ENCODE measurements around the gene MZF1. TPM values are rescaled to one million over a fixed set of nuclear protein-coding genes. Genes with fewer than 3 reads are reported as not detected.

MZF1 gene
- polyA plus RNA-seq, 1 donor = 39.0 TPM

DNA sequence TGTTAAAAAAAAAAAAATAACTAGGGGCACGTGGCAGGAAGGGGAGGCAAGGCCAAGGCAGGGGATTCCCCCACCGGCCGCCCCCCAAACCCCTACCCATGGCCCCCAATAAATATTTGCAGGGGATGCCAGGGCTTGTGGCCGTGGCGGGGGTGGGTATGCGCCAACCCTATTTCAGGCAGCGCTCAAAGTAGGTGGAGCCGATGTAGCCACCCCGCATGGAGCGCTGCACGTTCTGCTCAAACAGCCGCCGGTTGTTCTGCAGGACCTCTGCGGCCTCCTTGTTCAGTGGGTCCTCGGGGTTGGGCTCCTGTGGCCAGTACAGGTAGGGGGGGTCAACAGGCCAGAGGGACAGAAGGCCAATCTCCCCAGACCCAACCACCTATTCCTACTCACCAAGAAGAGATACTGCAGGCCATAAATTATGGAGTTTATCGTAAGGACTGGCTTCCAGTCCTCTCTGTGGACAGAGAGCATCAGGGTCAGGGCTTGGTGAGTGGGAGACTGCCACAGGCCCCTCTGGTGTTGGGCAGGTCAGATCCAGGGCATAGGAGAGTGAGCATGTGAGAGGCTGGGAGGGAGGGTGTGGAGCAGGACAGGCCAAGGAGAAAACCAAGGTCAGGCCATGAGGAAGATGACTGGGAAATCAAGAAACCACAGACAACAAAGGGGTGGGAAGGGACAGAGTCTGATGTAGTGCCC, 17.1 kb downstream of the MZF1 start:
- H3K4me3 ChIP-seq (ENCODE audit: low read length) = no peak overlapping the region
- no peak overlapping the region for H3K27ac ChIP-seq (ENCODE audit: low read length)
- no peaks in the 10 kb centered on the region for H3K9me3 ChIP-seq (ENCODE audit: control insufficient read depth, low read depth, low read length)
- H3K27me3 ChIP-seq (ENCODE audit: control insufficient read depth, insufficient read depth, low read length) = peaks cover 2% of the 10 kb centered on the region
- WGBS (ENCODE audit: insufficient coverage, low lambda C conversion rate) = no CpG with 5 or more reads among the region's 16 CpGs
- H3K36me3 ChIP-seq (ENCODE audit: control insufficient read depth, insufficient read depth, low read length) = peaks cover 44% of the 10 kb centered on the region
- H3K4me1 ChIP-seq (ENCODE audit: control insufficient read depth, insufficient read depth, low read length) = peaks cover 40% of the 10 kb centered on the region
- no peak for DNase-seq

GRCh38 chr19:58555369-58555885, 17.7 kb downstream of the MZF1 start:
- WGBS (ENCODE audit: insufficient coverage, low lambda C conversion rate) = no CpG with 5 or more reads among the region's 4 CpGs
- DNase-seq = no peak
- Histone ChIP-seq H3K4me1 (ENCODE audit: control insufficient read depth, insufficient read depth, low read length) (peaks cover 40% of the 10 kb centered on the region), H3K27ac (ENCODE audit: low read length) (peak overlapping the region; percentile 91), H3K27me3 (ENCODE audit: control insufficient read depth, insufficient read depth, low read length) (no peaks in the 10 kb centered on the region), H3K9me3 (ENCODE audit: control insufficient read depth, low read depth, low read length) (no peaks in the 10 kb centered on the region), H3K4me3 (ENCODE audit: low read length) (peak overlapping the region; percentile 77), H3K36me3 (ENCODE audit: control insufficient read depth, insufficient read depth, low read length) (peaks cover 51% of the 10 kb centered on the region)

- peak within 1 kb of the TSS; percentile 91 for H3K27ac ChIP-seq (ENCODE audit: low read length)
- H3K27me3 ChIP-seq (ENCODE audit: control insufficient read depth, insufficient read depth, low read length) = no peaks in the 10 kb centered on the region
- H3K9me3 ChIP-seq (ENCODE audit: control insufficient read depth, low read depth, low read length) = no peaks in the 10 kb centered on the region
- no CpG with 5 or more reads among the region's 69 CpGs for WGBS (ENCODE audit: insufficient coverage, low lambda C conversion rate)
- H3K4me3 ChIP-seq (ENCODE audit: low read length) = peak within 1 kb of the TSS; percentile 77
- peak; percentile 98 for DNase-seq
- peaks cover 33% of the 10 kb centered on the region for H3K4me1 ChIP-seq (ENCODE audit: control insufficient read depth, insufficient read depth, low read length)
- peaks cover 58% of the 10 kb centered on the region for H3K36me3 ChIP-seq (ENCODE audit: control insufficient read depth, insufficient read depth, low read length)
Measured at GRCh38 chr19:58554494-58555368, 18.4 kb downstream of the MZF1 start, which contains the start of gene CHMP2A. Gene CHMP2A, minus strand, starts transcription at chr19:58555105. Its CDS starts 893 bp downstream, at chr19:58554212.

DNA sequence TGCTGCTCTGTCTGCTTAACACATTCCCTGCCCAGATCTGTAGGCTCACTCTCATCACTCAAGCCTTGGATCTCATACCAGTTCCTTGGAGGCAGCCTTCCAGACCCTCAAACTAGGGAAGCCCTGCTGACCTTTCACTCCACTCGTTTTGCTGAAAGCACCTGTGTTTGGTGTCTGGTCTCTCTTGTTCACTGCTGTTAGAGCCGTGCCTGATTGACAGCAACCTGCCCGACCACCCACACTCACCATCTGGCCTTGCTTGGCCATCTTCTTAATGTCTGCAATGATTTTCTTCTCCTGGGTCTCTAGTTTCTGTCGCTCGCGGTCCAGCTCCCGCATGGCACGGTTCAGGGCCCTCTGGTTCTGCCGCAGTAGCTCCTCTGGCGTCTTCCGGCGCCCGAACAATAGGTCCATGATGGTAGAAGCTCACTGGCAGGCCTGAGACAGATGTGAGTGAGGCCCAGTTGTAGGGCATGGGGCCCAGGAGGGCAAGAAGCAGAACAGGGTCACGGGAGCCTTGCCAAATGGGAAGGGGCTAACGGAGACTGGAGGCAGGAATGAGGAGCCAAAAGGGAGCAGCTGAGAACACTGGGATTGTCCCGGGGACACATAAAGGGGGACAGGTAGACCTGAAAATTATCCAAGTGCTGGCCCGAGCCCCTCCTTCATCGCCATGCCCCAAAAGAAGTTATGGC, 19.2 kb downstream of the MZF1 start:
- peaks cover 65% of the 10 kb centered on the region for H3K36me3 ChIP-seq (ENCODE audit: control insufficient read depth, insufficient read depth, low read length)
- WGBS (ENCODE audit: insufficient coverage, low lambda C conversion rate) = no CpG with 5 or more reads among the region's 18 CpGs
- peaks cover 31% of the 10 kb centered on the region for H3K4me1 ChIP-seq (ENCODE audit: control insufficient read depth, insufficient read depth, low read length)
- H3K27me3 ChIP-seq (ENCODE audit: control insufficient read depth, insufficient read depth, low read length) = no peaks in the 10 kb centered on the region
- H3K9me3 ChIP-seq (ENCODE audit: control insufficient read depth, low read depth, low read length) = no peaks in the 10 kb centered on the region
- H3K27ac ChIP-seq (ENCODE audit: low read length) = peak overlapping the region; percentile 91
- peak overlapping the region; percentile 77 for H3K4me3 ChIP-seq (ENCODE audit: low read length)
- peak in 1 of 2 donors; percentile 36 for DNase-seq

GRCh38 chr19:58552655-58553054, 20.5 kb downstream of the MZF1 start:
- peaks cover 78% of the 10 kb centered on the region for H3K36me3 ChIP-seq (ENCODE audit: control insufficient read depth, insufficient read depth, low read length)
- no peak for DNase-seq

GRCh38 chr19:58551577-58552471, 21.3 kb downstream of the MZF1 start:
- no peak overlapping the region for H3K27ac ChIP-seq (ENCODE audit: low read length)
- 88% methylated on average over 1 of the region's 18 CpGs for WGBS (ENCODE audit: insufficient coverage, low lambda C conversion rate)
- peaks cover 32% of the 10 kb centered on the region for H3K4me1 ChIP-seq (ENCODE audit: control insufficient read depth, insufficient read depth, low read length)
- H3K36me3 ChIP-seq (ENCODE audit: control insufficient read depth, insufficient read depth, low read length) = peaks cover 80% of the 10 kb centered on the region
- DNase-seq = no peak
- no peaks in the 10 kb centered on the region for H3K9me3 ChIP-seq (ENCODE audit: control insufficient read depth, low read depth, low read length)
- H3K27me3 ChIP-seq (ENCODE audit: control insufficient read depth, insufficient read depth, low read length) = no peaks in the 10 kb centered on the region
- no peak overlapping the region for H3K4me3 ChIP-seq (ENCODE audit: low read length)

More at GRCh38 chr19:58552655-58553054, 20.5 kb downstream of the MZF1 start:
- Histone ChIP-seq H3K4me1 (ENCODE audit: control insufficient read depth, insufficient read depth, low read length) (peaks cover 31% of the 10 kb centered on the region), H3K27me3 (ENCODE audit: control insufficient read depth, insufficient read depth, low read length) (no peaks in the 10 kb centered on the region), H3K9me3 (ENCODE audit: control insufficient read depth, low read depth, low read length) (no peaks in the 10 kb centered on the region), H3K27ac (ENCODE audit: low read length) (no peak overlapping the region), H3K4me3 (ENCODE audit: low read length) (no peak overlapping the region)
- 100% methylated on average over 2 of the region's 2 CpGs for WGBS (ENCODE audit: insufficient coverage, low lambda C conversion rate)

- H3K4me1 ChIP-seq (ENCODE audit: control insufficient read depth, insufficient read depth, low read length) = peaks cover 32% of the 10 kb centered on the region
- no peaks in the 10 kb centered on the region for H3K9me3 ChIP-seq (ENCODE audit: control insufficient read depth, low read depth, low read length)
- peaks cover 80% of the 10 kb centered on the region for H3K36me3 ChIP-seq (ENCODE audit: control insufficient read depth, insufficient read depth, low read length)
- WGBS (ENCODE audit: insufficient coverage, low lambda C conversion rate) = 50% methylated on average over 1 of the region's 1 CpG
- H3K27me3 ChIP-seq (ENCODE audit: control insufficient read depth, insufficient read depth, low read length) = no peaks in the 10 kb centered on the region
- no peak for DNase-seq
- H3K27ac ChIP-seq (ENCODE audit: low read length) = no peak overlapping the region
- no peak overlapping the region for H3K4me3 ChIP-seq (ENCODE audit: low read length)
Measured at GRCh38 chr19:58551123-58551497, 22.0 kb downstream of the MZF1 start.

DNA sequence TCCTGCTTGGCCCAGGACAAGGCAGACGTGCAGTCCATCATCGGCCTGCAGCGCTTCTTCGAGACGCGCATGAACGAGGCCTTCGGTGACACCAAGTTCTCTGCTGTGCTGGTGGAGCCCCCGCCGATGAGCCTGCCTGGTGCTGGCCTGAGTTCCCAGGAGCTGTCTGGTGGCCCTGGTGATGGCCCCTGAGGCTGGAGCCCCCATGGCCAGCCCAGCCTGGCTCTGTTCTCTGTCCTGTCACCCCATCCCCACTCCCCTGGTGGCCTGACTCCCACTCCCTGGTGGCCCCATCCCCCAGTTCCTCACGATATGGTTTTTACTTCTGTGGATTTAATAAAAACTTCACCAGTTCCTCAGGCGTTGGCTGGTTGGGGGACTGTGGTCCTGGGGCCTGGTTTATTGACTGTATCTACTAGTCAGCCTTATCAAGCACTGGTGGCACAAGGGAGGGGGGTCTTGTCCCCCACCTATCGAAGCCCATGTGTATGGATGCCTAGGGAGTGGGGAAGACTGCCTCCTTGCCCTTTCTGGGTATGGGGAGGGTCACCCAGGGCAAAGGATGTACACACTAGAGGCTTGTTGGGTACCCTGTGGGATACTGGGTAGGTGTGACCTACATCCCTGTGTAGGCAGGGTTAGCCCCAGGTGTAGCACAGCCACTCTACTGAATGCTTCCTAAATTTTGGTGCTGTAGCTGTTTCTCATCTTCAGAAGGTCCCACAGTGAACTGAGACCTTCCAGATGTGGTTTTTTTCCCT, 22.6 kb downstream of the MZF1 start:
- H3K9me3 ChIP-seq (ENCODE audit: control insufficient read depth, low read depth, low read length) = no peaks in the 10 kb centered on the region
- no peak overlapping the region for H3K4me3 ChIP-seq (ENCODE audit: low read length)
- H3K4me1 ChIP-seq (ENCODE audit: control insufficient read depth, insufficient read depth, low read length) = peaks cover 30% of the 10 kb centered on the region
- no peaks in the 10 kb centered on the region for H3K27me3 ChIP-seq (ENCODE audit: control insufficient read depth, insufficient read depth, low read length)
- no peak overlapping the region for H3K27ac ChIP-seq (ENCODE audit: low read length)
- DNase-seq = no peak
- WGBS (ENCODE audit: insufficient coverage, low lambda C conversion rate) = no CpG with 5 or more reads among the region's 13 CpGs
- peaks cover 81% of the 10 kb centered on the region for H3K36me3 ChIP-seq (ENCODE audit: control insufficient read depth, insufficient read depth, low read length)
